Measurements from ENCODE around the gene LEFTY1.
A peak's percentile ranks its signal among the peaks of the same experiment; 100 is the strongest.

The LEFTY1 gene

GRCh38 chr1:225878282-225878681, 10.7 kb downstream of the LEFTY1 start:
- TF ChIP-seq TAF1 (IDR thresholded peaks at IDR 0.05; ENCODE audit: low read depth): no peak
- no peak for TF ChIP-seq MAX (IDR thresholded peaks at IDR 0.05)
- no peak for TF ChIP-seq TEAD4 (IDR thresholded peaks at IDR 0.05)
- no peak for TF ChIP-seq FOXM1 (IDR thresholded peaks at IDR 0.05; ENCODE audit: borderline replicate concordance, low read depth)
- TF ChIP-seq YY1 (IDR thresholded peaks at IDR 0.05; ENCODE audit: low read depth): no peak
- TF ChIP-seq RAD21 (IDR thresholded peaks at IDR 0.05; ENCODE audit: low read depth): no peak
- TF ChIP-seq EP300 (IDR thresholded peaks at IDR 0.05; ENCODE audit: borderline replicate concordance): no peak
- TF ChIP-seq TCF12 (IDR thresholded peaks at IDR 0.05; ENCODE audit: low read depth): no peak
- TF ChIP-seq ZBTB7A (IDR thresholded peaks at IDR 0.05; ENCODE audit: low read depth): no peak
- no peak for TF ChIP-seq REST (IDR thresholded peaks at IDR 0.05; ENCODE audit: low read depth)

- no peak for TF ChIP-seq YY1 (IDR thresholded peaks at IDR 0.05; ENCODE audit: low read depth)
- TF ChIP-seq ZBTB7A (IDR thresholded peaks at IDR 0.05; ENCODE audit: low read depth): no peak
- peak; percentile 43 for TF ChIP-seq RAD21 (IDR thresholded peaks at IDR 0.05; ENCODE audit: low read depth)
- TF ChIP-seq EGR1 (IDR thresholded peaks at IDR 0.05): no peak
- TF ChIP-seq, protein P1, sequence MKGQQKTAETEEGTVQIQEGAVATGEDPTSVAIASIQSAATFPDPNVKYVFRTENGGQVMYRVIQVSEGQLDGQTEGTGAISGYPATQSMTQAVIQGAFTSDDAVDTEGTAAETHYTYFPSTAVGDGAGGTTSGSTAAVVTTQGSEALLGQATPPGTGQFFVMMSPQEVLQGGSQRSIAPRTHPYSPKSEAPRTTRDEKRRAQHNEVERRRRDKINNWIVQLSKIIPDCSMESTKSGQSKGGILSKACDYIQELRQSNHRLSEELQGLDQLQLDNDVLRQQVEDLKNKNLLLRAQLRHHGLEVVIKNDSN (IDR thresholded peaks at IDR 0.05): no peak
- peak; percentile 31; the same call in 1 of the 2 replicates for TF ChIP-seq MAX (IDR thresholded peaks at IDR 0.05)
- TF ChIP-seq NFIC (IDR thresholded peaks at IDR 0.05): peak; percentile 53; the same call in 1 of the 2 replicates
Observed at GRCh38 chr1:225877580-225877979, 11.4 kb downstream of the LEFTY1 start.

DNA sequence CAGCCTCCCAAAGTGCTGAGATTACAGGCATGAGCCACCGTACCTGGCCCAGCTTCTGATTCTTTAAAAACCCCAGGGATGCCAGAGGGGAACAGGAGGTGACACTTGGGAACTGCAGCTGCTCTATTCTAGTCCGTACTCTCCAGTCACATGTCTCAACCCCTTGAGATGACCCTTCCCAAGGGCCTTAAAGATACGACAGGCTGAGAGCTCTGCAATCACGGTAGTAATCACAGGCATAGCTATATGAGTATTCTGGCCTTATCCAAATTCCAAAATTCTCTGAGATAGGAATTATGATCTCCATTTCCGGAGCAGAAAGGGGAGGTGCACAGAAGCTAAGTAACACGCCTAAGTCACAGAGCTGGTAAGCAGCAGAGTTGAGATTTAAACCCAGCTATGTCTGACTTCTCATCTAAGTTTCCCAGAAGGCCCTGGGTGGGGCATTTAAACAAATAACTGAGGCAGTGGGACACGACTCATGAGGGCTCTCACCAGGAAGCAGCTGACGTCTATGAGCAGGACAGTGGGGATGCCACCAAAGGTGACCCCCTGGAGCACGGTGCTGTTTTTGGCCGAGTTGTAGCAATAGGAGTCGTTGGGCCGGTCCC, 11.9 kb downstream of the LEFTY1 start:
- TF ChIP-seq CREB1 (IDR thresholded peaks at IDR 0.05; ENCODE audit: low read depth) (no peak), ZBTB7A (IDR thresholded peaks at IDR 0.05; ENCODE audit: low read depth) (no peak), YY1 (IDR thresholded peaks at IDR 0.05; ENCODE audit: low read depth) (no peak), EGR1 (IDR thresholded peaks at IDR 0.05) (no peak), MAX (IDR thresholded peaks at IDR 0.05) (no peak), TEAD4 (IDR thresholded peaks at IDR 0.05) (no peak), REST (IDR thresholded peaks at IDR 0.05; ENCODE audit: low read depth) (no peak), TCF12 (IDR thresholded peaks at IDR 0.05; ENCODE audit: low read depth) (no peak)
- TF ChIP-seq, protein P1 (IDR thresholded peaks at IDR 0.05): no peak

DNA sequence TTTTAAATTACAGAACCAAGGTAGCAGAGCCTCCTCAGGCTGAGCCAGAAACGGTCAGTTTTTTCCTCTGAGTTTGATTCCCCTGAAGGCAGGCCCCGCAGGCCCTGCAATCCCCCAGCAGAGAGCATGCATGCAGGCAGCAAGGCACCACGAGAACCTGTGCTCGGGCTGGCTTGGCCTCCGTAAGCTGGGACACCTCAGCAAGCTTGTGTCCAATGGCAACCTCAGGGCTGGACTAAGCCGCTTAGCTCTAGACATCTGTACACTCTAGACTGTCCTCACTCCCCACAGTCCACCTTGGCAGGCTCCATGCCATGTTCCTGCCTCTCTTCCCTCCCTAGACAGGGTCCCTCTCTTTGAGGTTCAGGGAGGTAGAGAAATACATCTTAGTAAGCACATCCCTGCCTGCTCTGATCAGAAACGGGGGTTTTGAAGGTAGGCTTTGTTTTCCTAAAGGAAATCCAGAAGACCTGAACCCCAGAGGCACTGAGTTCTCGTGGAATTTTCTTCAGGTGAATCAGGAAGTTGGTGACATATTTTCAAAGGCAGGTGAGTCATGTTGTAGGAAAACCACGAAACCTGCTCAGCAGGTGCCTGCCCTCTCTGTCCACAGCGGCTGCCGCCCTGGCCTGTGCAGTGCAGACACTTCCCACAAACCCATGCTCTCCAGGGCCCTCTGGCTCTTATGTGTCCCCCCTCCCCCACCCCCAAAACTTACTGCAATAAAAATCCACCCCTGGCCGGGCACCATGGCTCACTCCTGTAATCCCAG, 13.7 kb downstream of the LEFTY1 start:
- TF ChIP-seq CEBPB (IDR thresholded peaks at IDR 0.05) (peak; percentile 12; the same call in 1 of the 2 replicates), TAF1 (IDR thresholded peaks at IDR 0.05; ENCODE audit: low read depth) (peak; percentile 34; the same call in 1 of the 2 replicates), YY1 (IDR thresholded peaks at IDR 0.05; ENCODE audit: low read depth) (no peak), REST (IDR thresholded peaks at IDR 0.05; ENCODE audit: low read depth) (no peak), ZBTB7A (IDR thresholded peaks at IDR 0.05; ENCODE audit: low read depth) (no peak), EP300 (IDR thresholded peaks at IDR 0.05; ENCODE audit: borderline replicate concordance) (peak; percentile 63; the same call in 1 of the 2 replicates), TCF12 (IDR thresholded peaks at IDR 0.05; ENCODE audit: low read depth) (peak; percentile 69), EGR1 (IDR thresholded peaks at IDR 0.05) (no peak), FOXM1 (IDR thresholded peaks at IDR 0.05; ENCODE audit: borderline replicate concordance, low read depth) (0 out of 2 replicates have a peak, but pooled peaks have one; percentile 22), RAD21 (IDR thresholded peaks at IDR 0.05; ENCODE audit: low read depth) (no peak), TEAD4 (IDR thresholded peaks at IDR 0.05) (peak; percentile 79), MAX (IDR thresholded peaks at IDR 0.05) (peak; percentile 64; the same call in 1 of the 2 replicates), CREB1 (IDR thresholded peaks at IDR 0.05; ENCODE audit: low read depth) (no peak), NFIC (IDR thresholded peaks at IDR 0.05) (0 out of 2 replicates have a peak, but pooled peaks have one; percentile 9)
- TF ChIP-seq, protein P1 (IDR thresholded peaks at IDR 0.05): no peak

All from Ishikawa (cell line).